K562 (cell line): ENCODE measurements around the gene PRDM11. TPM values are rescaled to one million over a fixed set of nuclear protein-coding genes. Genes with fewer than 3 reads are reported as not detected.

Source experiments
- ATAC-seq: fragments of 200-7000 bp; cut with Tn5 transposase; 3 replicates; pipeline ENCODE4 v1.9.1; 2020; ENCODE audit warnings: moderate library complexity
- BruUV-seq: library from RNA; stranded (reverse); fragments of 400-500 nt; replicated peaks from 2 replicates; lab custom pipeline; 2021; lab: Mats Ljungman, UMichigan
- CTCF ChIA-PET: fragments of 300-600 bp; formaldehyde crosslinking; extraction: SDS; loops from one replicate; lab custom pipeline; 2021; ENCODE audit warnings: low intra/inter-chr PET ratio; lab: Yijun Ruan, JAX
- POLR2A ChIA-PET: fragments of 300-600, 350-650 bp; sonication (Branson Sonifier 250); formaldehyde crosslinking; extraction: SDS; loops from one replicate; lab custom pipeline; 2021; ENCODE audit warnings: antibody characterized with exemption, inconsistent platforms; lab: Yijun Ruan, JAX
- DNase-seq, 4 experiments: peaks; one replicate each; pipeline versions ENCODE4 v3.0.0 to v3.0.0-alpha.2; 2011 to 2018; ENCODE audit warnings: low spot score in 3 of 4, mixed read lengths in 3 of 4; ENCODE audit errors: extremely low read depth in 1 of 4
- FAIRE-seq: peaks from 2 replicates; lab custom pipeline; 2011; peaks lifted over from hg19 to GRCh38; lab: Jason Lieb, UNC
- H2AFZ ChIP-seq: 2 replicates; pipeline ENCODE4 v1.6.0; 2011; ENCODE audit warnings: low read depth, low read length, control low read depth, inconsistent platforms
- H3K27ac ChIP-seq: fragments of 200-600 bp; 3 replicates; pipeline ENCODE4 v1.8.0; 2011; ENCODE audit warnings: low read depth, mild to moderate bottlenecking, control low read depth, inconsistent platforms, low read length, moderate library complexity, mixed read lengths; ENCODE audit errors: extremely low read depth
- H3K27me3 ChIP-seq, 2 experiments: fragments of 300-600 bp in 1 of 2; 2 replicates in 1 of 2; 3 replicates in 1 of 2; pipeline versions ENCODE4 v1.6.0 to v1.8.0; 2011; ENCODE audit warnings: inconsistent platforms in 2 of 2, low read length in 2 of 2, mild to moderate bottlenecking in 1 of 2, mixed read lengths in 1 of 2, moderate library complexity in 1 of 2; ENCODE audit not compliant: control insufficient read depth in 2 of 2, insufficient read depth in 2 of 2
- H3K36me3 ChIP-seq: fragments of 300-600 bp; 3 replicates; pipeline ENCODE4 v1.8.0; 2011; ENCODE audit warnings: mild to moderate bottlenecking, low read length, inconsistent platforms; ENCODE audit not compliant: control insufficient read depth, insufficient read depth
- H3K4me1 ChIP-seq, 2 experiments: fragments of 200-600 bp in 1 of 2; replicated peaks in 1 of 2; 2 replicates in 1 of 2; 3 replicates in 1 of 2; pipeline versions ENCODE4 v1.5.1 to v1.8.0; 2011; ENCODE audit warnings: inconsistent platforms in 2 of 2, low read length in 2 of 2, mild to moderate bottlenecking in 1 of 2, mixed read lengths in 1 of 2, moderate library complexity in 1 of 2; ENCODE audit not compliant: control insufficient read depth in 2 of 2, insufficient read depth in 2 of 2
- H3K4me2 ChIP-seq: 2 replicates; pipeline ENCODE4 v1.6.1; 2011; ENCODE audit warnings: low read length, control low read depth, inconsistent platforms, mixed read lengths; ENCODE audit not compliant: insufficient read depth
- H3K4me3 ChIP-seq: fragments of 200-600 bp; sonication (generic), shearing (Covaris generic); 2 replicates; pipeline ENCODE4 v1.5.1; 2016; ENCODE audit warnings: control low read depth, inconsistent platforms
- H3K79me2 ChIP-seq: fragments of 200-600 bp; 3 replicates; pipeline ENCODE4 v1.8.0; 2011; ENCODE audit warnings: low read length, inconsistent platforms; ENCODE audit not compliant: control insufficient read depth, insufficient read depth
- H3K9ac ChIP-seq, 2 experiments: 2 replicates each; pipeline versions ENCODE4 v1.6.0 to v1.6.1; 2011; ENCODE audit warnings: low read depth in 2 of 2, low read length in 2 of 2, control low read depth in 1 of 2, inconsistent platforms in 1 of 2, mild to moderate bottlenecking in 1 of 2, mixed read lengths in 1 of 2; ENCODE audit not compliant: insufficient read depth in 1 of 2
- H3K9me1 ChIP-seq: one replicate; pipeline ENCODE4 v1.6.0; 2011; ENCODE audit warnings: inconsistent platforms, mild to moderate bottlenecking, low read length, moderate library complexity; ENCODE audit not compliant: control insufficient read depth, insufficient read depth
- H3K9me3 ChIP-seq: replicated peaks from 2 replicates; pipeline ENCODE4 v1.5.1; 2011; ENCODE audit warnings: low read depth, low read length, inconsistent platforms; ENCODE audit not compliant: control insufficient read depth, insufficient read depth
- H4K20me1 ChIP-seq: replicated peaks from 2 replicates; pipeline ENCODE4 v1.6.1; 2011; ENCODE audit warnings: low read length, inconsistent platforms, mixed read lengths; ENCODE audit not compliant: control insufficient read depth, insufficient read depth
- BRF2 ChIP-seq: IDR thresholded peaks from 3 replicates; pipeline ENCODE4 v1.6.1; 2011; ENCODE audit warnings: borderline replicate concordance, mild to moderate bottlenecking; ENCODE audit not compliant: insufficient read length, insufficient read depth
- DMBX1 ChIP-seq: fragments of 250-450 bp; sonication (Bioruptor Pico); IDR thresholded peaks from 2 replicates; pipeline ENCODE4 v1.8.0; 2022; ENCODE audit warnings: inconsistent platforms, mild to moderate bottlenecking, moderate library complexity, borderline replicate concordance
- E2F8 ChIP-seq: fragments of 450-650 bp; IDR thresholded peaks from 2 replicates; pipeline ENCODE4 v1.7.1; 2018; ENCODE audit warnings: mild to moderate bottlenecking, low read depth; ENCODE audit not compliant: partially characterized antibody
- FOXJ2 ChIP-seq: fragments of 200-800 bp; sonication (Bioruptor generic); IDR thresholded peaks from 2 replicates; pipeline ENCODE4 v1.6.1; 2016; ENCODE audit warnings: missing genetic modification characterization, missing compliant biosample characterization
- NEUROD1 ChIP-seq: fragments of 150-350 bp; IDR thresholded peaks from 2 replicates; pipeline ENCODE4 v1.6.1; 2014; ENCODE audit warnings: borderline replicate concordance, low read length, low read depth; ENCODE audit not compliant: partially characterized antibody
- NFYB ChIP-seq: IDR thresholded peaks from 2 replicates; pipeline ENCODE4 v1.6.1; 2011; ENCODE audit warnings: mild to moderate bottlenecking, moderate library complexity; ENCODE audit not compliant: insufficient read length; ENCODE audit errors: extremely low read depth
- NR1H2 ChIP-seq: sonication (generic); formaldehyde crosslinking; IDR thresholded peaks from 2 replicates; pipeline ENCODE4 v1.4.0; 2020; ENCODE audit warnings: mild to moderate bottlenecking, missing genetic modification reagents
- SMC3 ChIP-seq: conservative IDR thresholded peaks from 2 replicates; pipeline ENCODE4 v1.6.1; 2011; ENCODE audit warnings: low read depth, low read length, improper control_type of control experiment; ENCODE audit not compliant: insufficient read depth
- ZFPM2 ChIP-seq: fragments of 250-450 bp; sonication (Bioruptor Pico); IDR thresholded peaks from 2 replicates; pipeline ENCODE4 v1.5.1; 2022; ENCODE audit warnings: mild to moderate bottlenecking
- ZNF121 ChIP-seq: sonication (generic); formaldehyde crosslinking; conservative IDR thresholded peaks from 2 replicates; pipeline ENCODE4 v1.8.0; 2022; ENCODE audit warnings: missing genetic modification reagents
- ZNF707 ChIP-seq: fragments of 250-450 bp; sonication (Bioruptor Pico); conservative IDR thresholded peaks from 2 replicates; pipeline ENCODE4 v1.8.0; 2022; ENCODE audit warnings: inconsistent platforms, mild to moderate bottlenecking, moderate library complexity
- WGBS: fragments of 100-300 bp; shearing (Covaris generic); methylation state at CpG from one replicate; pipeline ENCODE4 v1.1.6; 2016; ENCODE audit warnings: low coverage, mixed read lengths; ENCODE audit not compliant: insufficient coverage; ENCODE audit errors: missing lambda C conversion rate; 5-methylcytosine and 5-hydroxymethylcytosine counted together
- in situ Hi-C: fragments of 300-500 bp; cut with MboI; formaldehyde crosslinking; loops from 4 replicates; pipeline ENCODE4 v1.15.0; 2018; ENCODE audit warnings: inconsistent platforms, mixed read lengths
- intact Hi-C: fragments of 100-400 bp; cut with micrococcal nuclease; formaldehyde crosslinking; loops from 2 replicates; pipeline ENCODE4 v1.14.2; 2022
- polyA plus RNA-seq, 8 experiments: library from polyadenylated mRNA; depleted of rRNA in 4 of 8; stranded (reverse) in 5 of 8; unstranded in 3 of 8; fragments of >200 nt; fragmentation: Nextera tagmentation in 2 of 8; fragmentation: Illumina TruSeq in 1 of 8; extraction: Ambion mirVana in 2 of 8; extraction: Trizol in 1 of 8; gene quantifications; 2 replicates each; pipeline versions ENCODE4 v1.2.1 to v1.2.3, GENCODE V29; 2011 to 2014; ENCODE audit warnings: inconsistent platforms in 1 of 8, missing spikeins in 1 of 8
- total RNA-seq, 7 experiments: library from RNA; depleted of rRNA in 6 of 7; stranded (reverse); fragments of >200 nt in 6 of 7; fragmentation: Illumina TruSeq in 2 of 7; extraction: Trizol in 2 of 7; gene quantifications; 2 replicates each; pipeline versions ENCODE4 v1.2.1 to v1.2.3, GENCODE V29; 2011 to 2021; ENCODE audit warnings: low replicate concordance in 1 of 7
- TF ChIP-seq, protein P1 (sequence below): sonication (generic); formaldehyde crosslinking; IDR thresholded peaks from 2 replicates; pipeline ENCODE4 v1.4.0; 2020; ENCODE audit warnings: mild to moderate bottlenecking, missing genetic modification reagents
- TF ChIP-seq, protein P2 (sequence below): fragments of 150-350 bp; IDR thresholded peaks from 2 replicates; pipeline ENCODE4 v1.6.1; 2014; ENCODE audit warnings: low read depth, mild to moderate bottlenecking, low read length, borderline replicate concordance

PRDM11 gene
- total and polyA plus RNA-seq, 9 of the 15 experiments (the other 6 are each of a cell fraction or from before 2014, with no cell fraction given), result 0.01 to 1.1 (median 0.29) TPM

DNA sequence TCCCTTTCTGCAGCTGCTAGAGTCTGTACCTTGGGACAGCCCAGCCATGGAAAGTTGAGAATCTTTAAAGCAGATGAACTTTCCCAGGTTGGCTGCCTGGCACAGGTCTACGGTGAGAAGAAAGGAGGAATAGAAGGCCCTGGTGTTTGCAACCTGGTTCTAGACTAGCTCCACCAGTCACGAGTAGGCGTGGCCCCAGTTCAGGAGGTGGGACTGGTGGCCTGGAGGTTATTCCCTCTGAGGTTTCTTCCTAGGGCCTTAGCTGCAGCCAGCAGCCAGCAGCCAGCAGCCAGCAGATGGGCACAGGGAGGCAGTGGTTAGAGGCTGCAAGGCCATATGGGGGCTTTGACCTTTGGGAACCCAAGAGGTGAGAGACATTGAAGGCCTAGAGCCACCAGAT, 40.9 kb downstream of the PRDM11 start:
- H2AFZ ChIP-seq, result no peak overlapping the region
- H3K79me2 ChIP-seq, result no peaks in the 10 kb centered on the region
- intact Hi-C loops, result no loop called here
- H3K9me1 ChIP-seq, result no peaks in the 10 kb centered on the region
- H3K4me3 ChIP-seq, result no peak overlapping the region
- H3K36me3 ChIP-seq, result no peaks in the 10 kb centered on the region
- H3K4me2 ChIP-seq, result no peak overlapping the region
- ATAC-seq (no peak), DNase-seq (no peak), FAIRE-seq (no peak)
- H4K20me1 ChIP-seq, result peaks cover 6% of the 10 kb centered on the region
- ChIA-PET CTCF (no interaction called here), POLR2A (interaction anchor here (1.1 to 1.5 kb wide), 2 partner anchors 10 to 11 kb away, joined by 4 read pairs; no protein-coding TSS in a partner anchor)
- no peak overlapping the region for H3K27ac ChIP-seq
- H3K9ac ChIP-seq, result no peak overlapping the region
- no TSS peak for BruUV-seq
- peaks cover 13 to 18% of the 10 kb centered on the region in 2 experiments; a peak in 4 of 5 replicates for H3K4me1 ChIP-seq
- H3K9me3 ChIP-seq, result no peaks in the 10 kb centered on the region
- H3K27me3 ChIP-seq, result peaks cover 0 to 11% of the 10 kb centered on the region in 2 experiments; a peak in 1 of 5 replicates
- WGBS, result 15% methylated on average over 3 of the region's 3 CpGs
- in situ Hi-C loops, result no loop called here
- TF ChIP-seq E2F8 (no peak), ZFPM2 (CRISPR knock-in tag) (no peak), NR1H2 (CRISPR knock-in tag) (no peak), NFYB (no peak), ZNF121 (CRISPR knock-in tag) (no peak), ZNF707 (CRISPR knock-in tag) (no peak), BRF2 (no peak), SMC3 (no peak), DMBX1 (CRISPR knock-in tag) (no peak), FOXJ2 (no peak), NEUROD1 (no peak)
- TF ChIP-seq, protein P1, sequence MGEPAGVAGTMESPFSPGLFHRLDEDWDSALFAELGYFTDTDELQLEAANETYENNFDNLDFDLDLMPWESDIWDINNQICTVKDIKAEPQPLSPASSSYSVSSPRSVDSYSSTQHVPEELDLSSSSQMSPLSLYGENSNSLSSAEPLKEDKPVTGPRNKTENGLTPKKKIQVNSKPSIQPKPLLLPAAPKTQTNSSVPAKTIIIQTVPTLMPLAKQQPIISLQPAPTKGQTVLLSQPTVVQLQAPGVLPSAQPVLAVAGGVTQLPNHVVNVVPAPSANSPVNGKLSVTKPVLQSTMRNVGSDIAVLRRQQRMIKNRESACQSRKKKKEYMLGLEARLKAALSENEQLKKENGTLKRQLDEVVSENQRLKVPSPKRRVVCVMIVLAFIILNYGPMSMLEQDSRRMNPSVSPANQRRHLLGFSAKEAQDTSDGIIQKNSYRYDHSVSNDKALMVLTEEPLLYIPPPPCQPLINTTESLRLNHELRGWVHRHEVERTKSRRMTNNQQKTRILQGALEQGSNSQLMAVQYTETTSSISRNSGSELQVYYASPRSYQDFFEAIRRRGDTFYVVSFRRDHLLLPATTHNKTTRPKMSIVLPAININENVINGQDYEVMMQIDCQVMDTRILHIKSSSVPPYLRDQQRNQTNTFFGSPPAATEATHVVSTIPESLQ, result no peak
- TF ChIP-seq, protein P2, sequence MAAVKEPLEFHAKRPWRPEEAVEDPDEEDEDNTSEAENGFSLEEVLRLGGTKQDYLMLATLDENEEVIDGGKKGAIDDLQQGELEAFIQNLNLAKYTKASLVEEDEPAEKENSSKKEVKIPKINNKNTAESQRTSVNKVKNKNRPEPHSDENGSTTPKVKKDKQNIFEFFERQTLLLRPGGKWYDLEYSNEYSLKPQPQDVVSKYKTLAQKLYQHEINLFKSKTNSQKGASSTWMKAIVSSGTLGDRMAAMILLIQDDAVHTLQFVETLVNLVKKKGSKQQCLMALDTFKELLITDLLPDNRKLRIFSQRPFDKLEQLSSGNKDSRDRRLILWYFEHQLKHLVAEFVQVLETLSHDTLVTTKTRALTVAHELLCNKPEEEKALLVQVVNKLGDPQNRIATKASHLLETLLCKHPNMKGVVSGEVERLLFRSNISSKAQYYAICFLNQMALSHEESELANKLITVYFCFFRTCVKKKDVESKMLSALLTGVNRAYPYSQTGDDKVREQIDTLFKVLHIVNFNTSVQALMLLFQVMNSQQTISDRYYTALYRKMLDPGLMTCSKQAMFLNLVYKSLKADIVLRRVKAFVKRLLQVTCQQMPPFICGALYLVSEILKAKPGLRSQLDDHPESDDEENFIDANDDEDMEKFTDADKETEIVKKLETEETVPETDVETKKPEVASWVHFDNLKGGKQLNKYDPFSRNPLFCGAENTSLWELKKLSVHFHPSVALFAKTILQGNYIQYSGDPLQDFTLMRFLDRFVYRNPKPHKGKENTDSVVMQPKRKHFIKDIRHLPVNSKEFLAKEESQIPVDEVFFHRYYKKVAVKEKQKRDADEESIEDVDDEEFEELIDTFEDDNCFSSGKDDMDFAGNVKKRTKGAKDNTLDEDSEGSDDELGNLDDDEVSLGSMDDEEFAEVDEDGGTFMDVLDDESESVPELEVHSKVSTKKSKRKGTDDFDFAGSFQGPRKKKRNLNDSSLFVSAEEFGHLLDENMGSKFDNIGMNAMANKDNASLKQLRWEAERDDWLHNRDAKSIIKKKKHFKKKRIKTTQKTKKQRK, result no peak
